Activated T-helper 1 cell treated with Interleukin-2 at 50 U/mL for 16 hours (primary cell): ENCODE data around the gene MORN4.
"Not testable (repeated sequence)": the region's sequence is repeated elsewhere in the genome, so short reads cannot be mapped to it uniquely, and the experiment has no call there.

ENCODE experiments used
- DNase-seq: peaks from one replicate; pipeline ENCODE4 v3.0.0-alpha.2; 2020; ENCODE audit warnings: low read depth

The MORN4 gene

GRCh38 chr10:97632949-97633884, at the start of gene MORN4:
MORN4 (minus strand) TSS chr10:97633500; CDS start chr10:97619653, 13,847 bp downstream.
- peak; percentile 82 for DNase-seq

GRCh38 chr10:97682042-97682441, 48.7 kb upstream of the MORN4 start:
- DNase-seq: no peak

GRCh38 chr10:97679594-97679993, 46.3 kb upstream of the MORN4 start:
- DNase-seq: no peak

GRCh38 chr10:97676770-97677581, 43.7 kb upstream of the MORN4 start:
- DNase-seq: peak; percentile 13

GRCh38 chr10:97675222-97675621, 41.9 kb upstream of the MORN4 start:
- DNase-seq: no peak

- DNase-seq: no peak
Observed at GRCh38 chr10:97673736-97674525, 40.6 kb upstream of the MORN4 start.

- DNase-seq: no peak
Observed at GRCh38 chr10:97669571-97669970, 36.3 kb upstream of the MORN4 start.

GRCh38 chr10:97667463-97667862, 34.2 kb upstream of the MORN4 start:
- no peak for DNase-seq

- no peak for DNase-seq
Observed at GRCh38 chr10:97666992-97667391, 33.7 kb upstream of the MORN4 start.

- no peak for DNase-seq
Observed at GRCh38 chr10:97664282-97664850, 31.1 kb upstream of the MORN4 start.

- DNase-seq: no peak
Observed at GRCh38 chr10:97659589-97659988, 26.3 kb upstream of the MORN4 start.

- no peak for DNase-seq
Observed at GRCh38 chr10:97656777-97657176, 23.5 kb upstream of the MORN4 start.

- DNase-seq: no peak
Observed at GRCh38 chr10:97651773-97652172, 18.5 kb upstream of the MORN4 start.

GRCh38 chr10:97650726-97651125, 17.4 kb upstream of the MORN4 start:
- DNase-seq: no peak

- DNase-seq: not testable (repeated sequence)
Observed at GRCh38 chr10:97649405-97649750, 16.1 kb upstream of the MORN4 start.

GRCh38 chr10:97648562-97649404, 15.5 kb upstream of the MORN4 start:
- no peak for DNase-seq

GRCh38 chr10:97647556-97647955, 14.3 kb upstream of the MORN4 start:
- no peak for DNase-seq

- no peak for DNase-seq
Observed at GRCh38 chr10:97644936-97645335, 11.6 kb upstream of the MORN4 start.

GRCh38 chr10:97643441-97643985, 10.2 kb upstream of the MORN4 start:
- DNase-seq: no peak

- DNase-seq: not testable (repeated sequence)
Observed at GRCh38 chr10:97642471-97643159, 9.3 kb upstream of the MORN4 start.
